ENCODE data around the gene UBR4. TPM values are rescaled to one million over a fixed set of nuclear protein-coding genes. Genes with fewer than 3 reads are reported as not detected.

UBR4 gene
- total and polyA plus RNA-seq, 2 experiments from 2014 or later: 111 to 230 TPM

DNA sequence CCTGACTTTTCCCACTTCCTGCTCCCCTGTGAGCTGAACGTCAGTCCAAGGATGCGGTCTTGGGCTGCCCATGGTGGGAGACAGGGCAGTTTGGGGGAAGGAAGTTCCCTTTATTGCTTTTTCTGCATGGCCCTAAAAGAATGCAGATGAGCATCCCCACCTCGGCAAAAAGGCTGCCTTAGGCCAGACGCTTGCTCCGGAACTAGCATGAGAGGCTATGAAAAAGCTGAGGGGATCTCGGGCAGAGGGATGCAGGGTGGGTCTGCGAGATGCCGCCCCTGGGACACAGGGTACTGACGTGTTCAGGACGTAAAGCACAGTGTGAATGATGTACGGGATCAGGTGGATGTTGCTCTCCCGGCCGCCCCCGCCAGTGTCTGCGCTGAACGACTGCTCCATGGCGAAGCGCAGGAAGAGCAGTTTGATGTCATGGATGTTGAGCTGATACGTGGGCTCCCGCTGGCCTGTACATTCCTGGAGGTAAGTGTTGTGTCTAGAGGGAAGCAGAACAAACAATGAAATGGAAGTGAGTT, 125.8 kb downstream of the UBR4 start (continued):
- TF ChIP-seq, protein P1, sequence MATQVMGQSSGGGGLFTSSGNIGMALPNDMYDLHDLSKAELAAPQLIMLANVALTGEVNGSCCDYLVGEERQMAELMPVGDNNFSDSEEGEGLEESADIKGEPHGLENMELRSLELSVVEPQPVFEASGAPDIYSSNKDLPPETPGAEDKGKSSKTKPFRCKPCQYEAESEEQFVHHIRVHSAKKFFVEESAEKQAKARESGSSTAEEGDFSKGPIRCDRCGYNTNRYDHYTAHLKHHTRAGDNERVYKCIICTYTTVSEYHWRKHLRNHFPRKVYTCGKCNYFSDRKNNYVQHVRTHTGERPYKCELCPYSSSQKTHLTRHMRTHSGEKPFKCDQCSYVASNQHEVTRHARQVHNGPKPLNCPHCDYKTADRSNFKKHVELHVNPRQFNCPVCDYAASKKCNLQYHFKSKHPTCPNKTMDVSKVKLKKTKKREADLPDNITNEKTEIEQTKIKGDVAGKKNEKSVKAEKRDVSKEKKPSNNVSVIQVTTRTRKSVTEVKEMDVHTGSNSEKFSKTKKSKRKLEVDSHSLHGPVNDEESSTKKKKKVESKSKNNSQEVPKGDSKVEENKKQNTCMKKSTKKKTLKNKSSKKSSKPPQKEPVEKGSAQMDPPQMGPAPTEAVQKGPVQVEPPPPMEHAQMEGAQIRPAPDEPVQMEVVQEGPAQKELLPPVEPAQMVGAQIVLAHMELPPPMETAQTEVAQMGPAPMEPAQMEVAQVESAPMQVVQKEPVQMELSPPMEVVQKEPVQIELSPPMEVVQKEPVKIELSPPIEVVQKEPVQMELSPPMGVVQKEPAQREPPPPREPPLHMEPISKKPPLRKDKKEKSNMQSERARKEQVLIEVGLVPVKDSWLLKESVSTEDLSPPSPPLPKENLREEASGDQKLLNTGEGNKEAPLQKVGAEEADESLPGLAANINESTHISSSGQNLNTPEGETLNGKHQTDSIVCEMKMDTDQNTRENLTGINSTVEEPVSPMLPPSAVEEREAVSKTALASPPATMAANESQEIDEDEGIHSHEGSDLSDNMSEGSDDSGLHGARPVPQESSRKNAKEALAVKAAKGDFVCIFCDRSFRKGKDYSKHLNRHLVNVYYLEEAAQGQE (IDR thresholded peaks at IDR 0.05; ENCODE audit: unreplicated experiment): no peak
- TF ChIP-seq, protein P2, sequence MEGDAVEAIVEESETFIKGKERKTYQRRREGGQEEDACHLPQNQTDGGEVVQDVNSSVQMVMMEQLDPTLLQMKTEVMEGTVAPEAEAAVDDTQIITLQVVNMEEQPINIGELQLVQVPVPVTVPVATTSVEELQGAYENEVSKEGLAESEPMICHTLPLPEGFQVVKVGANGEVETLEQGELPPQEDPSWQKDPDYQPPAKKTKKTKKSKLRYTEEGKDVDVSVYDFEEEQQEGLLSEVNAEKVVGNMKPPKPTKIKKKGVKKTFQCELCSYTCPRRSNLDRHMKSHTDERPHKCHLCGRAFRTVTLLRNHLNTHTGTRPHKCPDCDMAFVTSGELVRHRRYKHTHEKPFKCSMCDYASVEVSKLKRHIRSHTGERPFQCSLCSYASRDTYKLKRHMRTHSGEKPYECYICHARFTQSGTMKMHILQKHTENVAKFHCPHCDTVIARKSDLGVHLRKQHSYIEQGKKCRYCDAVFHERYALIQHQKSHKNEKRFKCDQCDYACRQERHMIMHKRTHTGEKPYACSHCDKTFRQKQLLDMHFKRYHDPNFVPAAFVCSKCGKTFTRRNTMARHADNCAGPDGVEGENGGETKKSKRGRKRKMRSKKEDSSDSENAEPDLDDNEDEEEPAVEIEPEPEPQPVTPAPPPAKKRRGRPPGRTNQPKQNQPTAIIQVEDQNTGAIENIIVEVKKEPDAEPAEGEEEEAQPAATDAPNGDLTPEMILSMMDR (conservative IDR thresholded peaks at IDR 0.05; ENCODE audit: low read depth in 2 of 2): no peak
- TF ChIP-seq EZH2phosphoT487 (IDR thresholded peaks at IDR 0.05; ENCODE audit: unreplicated experiment) (no peak), CREB1 (CRISPR knock-in tag; IDR thresholded peaks at IDR 0.05; ENCODE audit: low read depth) (no peak), ZNF114 (CRISPR knock-in tag; IDR thresholded peaks at IDR 0.05) (no peak), JUNB (IDR thresholded peaks at IDR 0.05; ENCODE audit: unreplicated experiment) (no peak), EZH2 (IDR thresholded peaks at IDR 0.05; ENCODE audit: low read depth, unreplicated experiment) (no peak), NANOG (IDR thresholded peaks at IDR 0.05; ENCODE audit: borderline replicate concordance) (no peak), ZNF331 (CRISPR knock-in tag; IDR thresholded peaks at IDR 0.05; ENCODE audit: low read depth) (no peak), POLR2AphosphoS5 (IDR thresholded peaks at IDR 0.05; ENCODE audit: low read depth) (no peak)
- TF ChIP-seq, protein P3, sequence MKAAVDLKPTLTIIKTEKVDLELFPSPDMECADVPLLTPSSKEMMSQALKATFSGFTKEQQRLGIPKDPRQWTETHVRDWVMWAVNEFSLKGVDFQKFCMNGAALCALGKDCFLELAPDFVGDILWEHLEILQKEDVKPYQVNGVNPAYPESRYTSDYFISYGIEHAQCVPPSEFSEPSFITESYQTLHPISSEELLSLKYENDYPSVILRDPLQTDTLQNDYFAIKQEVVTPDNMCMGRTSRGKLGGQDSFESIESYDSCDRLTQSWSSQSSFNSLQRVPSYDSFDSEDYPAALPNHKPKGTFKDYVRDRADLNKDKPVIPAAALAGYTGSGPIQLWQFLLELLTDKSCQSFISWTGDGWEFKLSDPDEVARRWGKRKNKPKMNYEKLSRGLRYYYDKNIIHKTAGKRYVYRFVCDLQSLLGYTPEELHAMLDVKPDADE (IDR thresholded peaks at IDR 0.05): no peak

DNA sequence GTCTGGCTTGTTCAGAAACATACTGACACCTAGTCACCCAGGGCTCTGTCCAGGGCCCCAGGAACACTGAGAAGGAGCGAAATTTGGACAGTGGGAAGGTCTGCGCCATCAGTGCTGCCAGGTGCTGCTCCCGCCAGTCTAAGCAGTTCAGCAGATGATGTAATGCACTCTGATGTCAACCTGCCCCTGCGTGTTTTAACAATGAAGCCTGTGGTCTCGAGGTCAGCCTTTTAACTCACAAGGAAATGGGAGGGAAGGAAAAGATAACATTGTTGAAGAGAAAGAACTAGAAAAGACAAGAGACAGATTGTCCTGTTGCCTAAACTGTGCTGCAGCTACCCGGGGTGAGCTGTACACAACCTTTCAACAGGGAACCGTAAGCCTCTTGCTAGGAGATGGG, 127.0 kb downstream of the UBR4 start:
- H3K4me3 ChIP-seq: no peak overlapping the region
- no peak overlapping the region for H2AFZ ChIP-seq
- Mint-ChIP-seq H3K9me3 (no peaks in the 10 kb centered on the region), H3K4me3 (no peak overlapping the region), H3K27me3 (ENCODE audit: insufficient read depth, low read depth, poor library complexity) (peaks cover 10% of the 10 kb centered on the region), H3K27ac (no peak overlapping the region), H3K36me3 (ENCODE audit: low read depth) (peaks cover 93% of the 10 kb centered on the region), H3K4me1 (no peaks in the 10 kb centered on the region)
- H3K4me2 ChIP-seq: no peak overlapping the region
- no peaks in the 10 kb centered on the region for H3K4me1 ChIP-seq (ENCODE audit: insufficient read depth)
- H3K79me2 ChIP-seq (replicated peaks; ENCODE audit: insufficient read depth): no peaks in the 10 kb centered on the region
- no peak for ATAC-seq
- peaks cover 8% of the 10 kb centered on the region; the same call in 1 of the 2 replicates for H4K20me1 ChIP-seq (replicated peaks; ENCODE audit: insufficient read depth)
- no peaks in the 10 kb centered on the region for H3K9me2 ChIP-seq (ENCODE audit: insufficient read depth)
- DNase-seq (ENCODE audit: low spot score): no peak
- no peak overlapping the region for H3K27ac ChIP-seq (ENCODE audit: low read depth)
- H3K27me3 ChIP-seq (ENCODE audit: insufficient read depth): no peaks in the 10 kb centered on the region
- no peaks in the 10 kb centered on the region for H3F3A ChIP-seq (replicated peaks; ENCODE audit: low read depth)
- H3K36me3 ChIP-seq (ENCODE audit: insufficient read depth): peaks cover 80% of the 10 kb centered on the region
- TF ChIP-seq EZH2 (IDR thresholded peaks at IDR 0.05; ENCODE audit: low read depth, unreplicated experiment) (no peak), ZNF114 (CRISPR knock-in tag; IDR thresholded peaks at IDR 0.05) (no peak), EZH2phosphoT487 (IDR thresholded peaks at IDR 0.05; ENCODE audit: unreplicated experiment) (no peak), JUNB (IDR thresholded peaks at IDR 0.05; ENCODE audit: unreplicated experiment) (no peak), CREB1 (CRISPR knock-in tag; IDR thresholded peaks at IDR 0.05; ENCODE audit: low read depth) (no peak), STAT1 (IDR thresholded peaks at IDR 0.05; ENCODE audit: unreplicated experiment) (no peak), ZNF331 (CRISPR knock-in tag; IDR thresholded peaks at IDR 0.05; ENCODE audit: low read depth) (no peak), NANOG (IDR thresholded peaks at IDR 0.05; ENCODE audit: borderline replicate concordance) (no peak), POLR2AphosphoS5 (IDR thresholded peaks at IDR 0.05; ENCODE audit: low read depth) (no peak)
- TF ChIP-seq, protein P2 (conservative IDR thresholded peaks at IDR 0.05; ENCODE audit: low read depth in 2 of 2): no peak
- TF ChIP-seq, protein P3 (IDR thresholded peaks at IDR 0.05): no peak
- TF ChIP-seq, protein P1 (IDR thresholded peaks at IDR 0.05; ENCODE audit: unreplicated experiment): no peak

All from GM23338 (cell line).